ENCODE results near the gene HSD11B1. TPM values are rescaled to one million over a fixed set of nuclear protein-coding genes. Genes with fewer than 3 reads are reported as not detected.

HSD11B1 gene
- total RNA-seq, 1 donor: 0.10 TPM

GRCh38 chr1:209729436-209729835 lies 24.8 kb downstream of the HSD11B1 start:
- H3K4me1 ChIP-seq (ENCODE audit: insufficient read depth, low read length): peaks cover 11% of the 10 kb centered on the region
- no peaks in the 10 kb centered on the region for H3K9me3 ChIP-seq (ENCODE audit: low read depth, low read length)
- H3K4me3 ChIP-seq (ENCODE audit: low read length): no peak overlapping the region
- H3K27me3 ChIP-seq (ENCODE audit: insufficient read depth, low read length): no peaks in the 10 kb centered on the region

GRCh38 chr1:209732725-209733124 lies 28.1 kb downstream of the HSD11B1 start:
- H3K27me3 ChIP-seq (ENCODE audit: insufficient read depth, low read length): no peaks in the 10 kb centered on the region
- no peaks in the 10 kb centered on the region for H3K9me3 ChIP-seq (ENCODE audit: low read depth, low read length)
- H3K4me1 ChIP-seq (ENCODE audit: insufficient read depth, low read length): peaks cover 12% of the 10 kb centered on the region
- H3K4me3 ChIP-seq (ENCODE audit: low read length): no peak overlapping the region

- H3K27me3 ChIP-seq (ENCODE audit: insufficient read depth, low read length): no peaks in the 10 kb centered on the region
- peaks cover 12% of the 10 kb centered on the region for H3K4me1 ChIP-seq (ENCODE audit: insufficient read depth, low read length)
- H3K4me3 ChIP-seq (ENCODE audit: low read length): no peak overlapping the region
- H3K9me3 ChIP-seq (ENCODE audit: low read depth, low read length): no peaks in the 10 kb centered on the region
These were observed 29.0 kb downstream of the HSD11B1 start for GRCh38 chr1:209733409-209734192.

- H3K27me3 ChIP-seq (ENCODE audit: insufficient read depth, low read length): no peaks in the 10 kb centered on the region
- H3K4me1 ChIP-seq (ENCODE audit: insufficient read depth, low read length): peaks cover 12% of the 10 kb centered on the region
- H3K4me3 ChIP-seq (ENCODE audit: low read length): no peak overlapping the region
- H3K9me3 ChIP-seq (ENCODE audit: low read depth, low read length): no peaks in the 10 kb centered on the region
These were observed 32.0 kb downstream of the HSD11B1 start for GRCh38 chr1:209736490-209737117.

GRCh38 chr1:209737118-209737505 lies 32.5 kb downstream of the HSD11B1 start:
- Histone ChIP-seq H3K4me1 (ENCODE audit: insufficient read depth, low read length) (peaks cover 12% of the 10 kb centered on the region), H3K9me3 (ENCODE audit: low read depth, low read length) (no peaks in the 10 kb centered on the region), H3K4me3 (ENCODE audit: low read length) (no peak overlapping the region), H3K27me3 (ENCODE audit: insufficient read depth, low read length) (no peaks in the 10 kb centered on the region)

GRCh38 chr1:209738270-209738669 lies 33.6 kb downstream of the HSD11B1 start:
- Histone ChIP-seq H3K4me3 (ENCODE audit: low read length) (no peak overlapping the region), H3K27me3 (ENCODE audit: insufficient read depth, low read length) (no peaks in the 10 kb centered on the region), H3K4me1 (ENCODE audit: insufficient read depth, low read length) (peaks cover 12% of the 10 kb centered on the region), H3K9me3 (ENCODE audit: low read depth, low read length) (no peaks in the 10 kb centered on the region)

GRCh38 chr1:209741193-209741592 lies 36.5 kb downstream of the HSD11B1 start:
- Histone ChIP-seq H3K9me3 (ENCODE audit: low read depth, low read length) (no peaks in the 10 kb centered on the region), H3K4me1 (ENCODE audit: insufficient read depth, low read length) (no peaks in the 10 kb centered on the region), H3K4me3 (ENCODE audit: low read length) (no peak overlapping the region), H3K27me3 (ENCODE audit: insufficient read depth, low read length) (no peaks in the 10 kb centered on the region)

GRCh38 chr1:209741889-209742288 lies 37.2 kb downstream of the HSD11B1 start:
- H3K27me3 ChIP-seq (ENCODE audit: insufficient read depth, low read length): no peaks in the 10 kb centered on the region
- no peaks in the 10 kb centered on the region for H3K9me3 ChIP-seq (ENCODE audit: low read depth, low read length)
- no peaks in the 10 kb centered on the region for H3K4me1 ChIP-seq (ENCODE audit: insufficient read depth, low read length)
- H3K4me3 ChIP-seq (ENCODE audit: low read length): no peak overlapping the region

- peaks cover 4% of the 10 kb centered on the region for H3K4me1 ChIP-seq (ENCODE audit: insufficient read depth, low read length)
These were observed 37.9 kb downstream of the HSD11B1 start for GRCh38 chr1:209742409-209743144.

GRCh38 chr1:209743145-209743482 lies 38.5 kb downstream of the HSD11B1 start:
- H3K27me3 ChIP-seq (ENCODE audit: insufficient read depth, low read length): no peaks in the 10 kb centered on the region
- H3K9me3 ChIP-seq (ENCODE audit: low read depth, low read length): no peaks in the 10 kb centered on the region
- peaks cover 10% of the 10 kb centered on the region for H3K4me1 ChIP-seq (ENCODE audit: insufficient read depth, low read length)
- H3K4me3 ChIP-seq (ENCODE audit: low read length): no peak overlapping the region

More at GRCh38 chr1:209742409-209743144, 37.9 kb downstream of the HSD11B1 start:
- no peaks in the 10 kb centered on the region for H3K9me3 ChIP-seq (ENCODE audit: low read depth, low read length)
- H3K27me3 ChIP-seq (ENCODE audit: insufficient read depth, low read length): no peaks in the 10 kb centered on the region
- no peak overlapping the region for H3K4me3 ChIP-seq (ENCODE audit: low read length)

GRCh38 chr1:209746451-209747165 lies 42.0 kb downstream of the HSD11B1 start:
- Histone ChIP-seq H3K27me3 (ENCODE audit: insufficient read depth, low read length) (no peaks in the 10 kb centered on the region), H3K9me3 (ENCODE audit: low read depth, low read length) (no peaks in the 10 kb centered on the region), H3K4me3 (ENCODE audit: low read length) (no peak overlapping the region), H3K4me1 (ENCODE audit: insufficient read depth, low read length) (peaks cover 39% of the 10 kb centered on the region)

GRCh38 chr1:209747580-209748262 lies 43.1 kb downstream of the HSD11B1 start:
- Histone ChIP-seq H3K9me3 (ENCODE audit: low read depth, low read length) (no peaks in the 10 kb centered on the region), H3K27me3 (ENCODE audit: insufficient read depth, low read length) (no peaks in the 10 kb centered on the region), H3K4me3 (ENCODE audit: low read length) (peak overlapping the region; percentile 33), H3K4me1 (ENCODE audit: insufficient read depth, low read length) (peaks cover 50% of the 10 kb centered on the region)

- no peaks in the 10 kb centered on the region for H3K27me3 ChIP-seq (ENCODE audit: insufficient read depth, low read length)
- H3K4me3 ChIP-seq (ENCODE audit: low read length): no peak overlapping the region
- H3K9me3 ChIP-seq (ENCODE audit: low read depth, low read length): no peaks in the 10 kb centered on the region
- H3K4me1 ChIP-seq (ENCODE audit: insufficient read depth, low read length): peaks cover 55% of the 10 kb centered on the region
These were observed 44.0 kb downstream of the HSD11B1 start for GRCh38 chr1:209748620-209749019.

GRCh38 chr1:209749205-209749604 lies 44.6 kb downstream of the HSD11B1 start:
- Histone ChIP-seq H3K27me3 (ENCODE audit: insufficient read depth, low read length) (no peaks in the 10 kb centered on the region), H3K9me3 (ENCODE audit: low read depth, low read length) (no peaks in the 10 kb centered on the region), H3K4me1 (ENCODE audit: insufficient read depth, low read length) (peaks cover 56% of the 10 kb centered on the region), H3K4me3 (ENCODE audit: low read length) (no peak overlapping the region)

Measured in mononuclear cell (primary cell).